NCI-H146 treated with DMSO at 0.1 percent for 48 hours (cell line): Measurements from ENCODE around the gene MYH6.

Experiments used
- DNase-seq: peaks from one replicate; lab custom pipeline; 2025; ENCODE audit not compliant: unreplicated experiment; lab: John Stamatoyannopoulos, UW

MYH6 gene

GRCh38 chr14:23379366-23380196, 28.5 kb downstream of the MYH6 start:
- peak; percentile 8 for DNase-seq

GRCh38 chr14:23378612-23379220, 29.4 kb downstream of the MYH6 start:
- DNase-seq: no peak

DNA sequence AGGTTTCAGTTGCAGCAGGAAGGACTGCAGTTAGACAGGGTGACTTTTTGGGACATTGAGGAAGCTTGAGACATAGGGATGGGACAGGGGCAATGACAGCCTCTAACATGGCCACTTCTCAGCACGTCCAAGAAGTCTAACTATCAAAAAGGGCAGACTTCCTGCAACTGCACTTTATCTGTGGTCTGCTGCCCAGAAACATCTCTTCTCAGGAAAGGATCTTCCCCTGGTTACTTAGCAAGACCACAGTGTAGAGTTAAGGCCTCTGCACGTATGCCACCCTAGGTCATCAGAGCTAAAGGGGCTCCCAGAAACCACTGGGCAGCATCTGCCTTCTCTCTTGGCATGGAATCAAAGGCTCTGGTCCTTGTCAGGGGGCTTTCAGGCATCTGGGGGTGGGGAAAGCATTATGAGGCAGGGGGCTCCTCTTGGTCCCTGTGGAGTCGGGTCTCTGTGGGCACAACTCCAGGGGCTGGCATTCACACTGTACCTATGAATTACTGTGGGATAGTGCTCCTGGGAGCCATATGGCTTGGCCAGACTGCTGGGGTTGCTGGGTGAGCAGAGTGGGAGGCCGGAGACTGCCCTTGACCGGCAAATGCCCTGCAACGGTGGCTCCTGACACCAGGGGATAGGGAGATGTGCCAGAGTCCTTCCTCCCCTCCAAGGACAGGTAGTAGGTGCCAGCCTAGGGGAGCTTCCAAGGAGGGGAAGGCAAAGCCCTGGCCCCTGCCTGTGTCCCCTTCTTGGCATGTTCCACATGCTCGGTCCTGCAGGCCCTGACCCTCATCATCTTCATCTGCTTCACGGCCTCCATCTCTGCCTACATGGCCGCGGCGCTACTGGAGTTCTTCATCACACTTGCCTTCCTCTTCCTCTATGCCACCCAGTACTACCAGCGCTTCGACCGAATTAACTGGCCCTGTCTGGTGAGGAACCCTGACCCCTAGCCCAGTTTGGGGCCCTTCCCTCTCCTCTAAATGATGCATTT, 30.2 kb downstream of the MYH6 start:
- DNase-seq: no peak

GRCh38 chr14:23377198-23377550, 30.9 kb downstream of the MYH6 start:
- no peak for DNase-seq

GRCh38 chr14:23376482-23377197, 31.4 kb downstream of the MYH6 start, which contains the start of gene CMTM5:
Gene CMTM5, plus strand, starts transcription at chr14:23377046. Its CDS starts 206 bp downstream, at chr14:23377252.
- no peak for DNase-seq

DNA sequence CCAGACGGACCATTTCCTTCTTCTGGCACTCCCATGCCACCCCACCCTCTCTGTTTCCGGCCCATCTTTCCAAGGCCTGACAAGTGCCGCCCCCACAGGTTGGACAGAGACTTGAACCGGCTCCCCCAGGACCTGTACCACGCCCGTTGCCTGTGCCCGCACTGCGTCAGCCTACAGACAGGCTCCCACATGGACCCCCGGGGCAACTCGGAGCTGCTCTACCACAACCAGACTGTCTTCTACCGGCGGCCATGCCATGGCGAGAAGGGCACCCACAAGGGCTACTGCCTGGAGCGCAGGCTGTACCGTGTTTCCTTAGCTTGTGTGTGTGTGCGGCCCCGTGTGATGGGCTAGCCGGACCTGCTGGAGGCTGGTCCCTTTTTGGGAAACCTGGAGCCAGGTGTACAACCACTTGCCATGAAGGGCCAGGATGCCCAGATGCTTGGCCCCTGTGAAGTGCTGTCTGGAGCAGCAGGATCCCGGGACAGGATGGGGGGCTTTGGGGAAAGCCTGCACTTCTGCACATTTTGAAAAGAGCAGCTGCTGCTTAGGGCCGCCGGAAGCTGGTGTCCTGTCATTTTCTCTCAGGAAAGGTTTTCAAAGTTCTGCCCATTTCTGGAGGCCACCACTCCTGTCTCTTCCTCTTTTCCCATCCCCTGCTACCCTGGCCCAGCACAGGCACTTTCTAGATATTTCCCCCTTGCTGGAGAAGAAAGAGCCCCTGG, 32.4 kb downstream of the MYH6 start:
- DNase-seq: no peak

DNA sequence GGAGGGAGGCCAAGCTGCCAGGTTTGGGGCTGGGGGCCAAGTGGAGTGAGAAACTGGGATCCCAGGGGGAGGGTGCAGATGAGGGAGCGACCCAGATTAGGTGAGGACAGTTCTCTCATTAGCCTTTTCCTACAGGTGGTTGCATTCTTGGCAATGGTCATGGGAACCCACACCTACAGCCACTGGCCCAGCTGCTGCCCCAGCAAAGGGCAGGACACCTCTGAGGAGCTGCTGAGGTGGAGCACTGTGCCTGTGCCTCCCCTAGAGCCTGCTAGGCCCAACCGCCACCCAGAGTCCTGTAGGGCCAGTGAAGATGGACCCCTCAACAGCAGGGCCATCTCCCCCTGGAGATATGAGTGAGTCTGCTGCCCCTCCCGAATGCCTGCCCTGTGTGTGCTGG, 35.0 kb downstream of the MYH6 start:
- no peak for DNase-seq

GRCh38 chr14:23372509-23372908, 35.6 kb downstream of the MYH6 start, which contains the start of gene IL25:
Gene IL25, plus strand, starts transcription at chr14:23372809.
- no peak for DNase-seq

DNA sequence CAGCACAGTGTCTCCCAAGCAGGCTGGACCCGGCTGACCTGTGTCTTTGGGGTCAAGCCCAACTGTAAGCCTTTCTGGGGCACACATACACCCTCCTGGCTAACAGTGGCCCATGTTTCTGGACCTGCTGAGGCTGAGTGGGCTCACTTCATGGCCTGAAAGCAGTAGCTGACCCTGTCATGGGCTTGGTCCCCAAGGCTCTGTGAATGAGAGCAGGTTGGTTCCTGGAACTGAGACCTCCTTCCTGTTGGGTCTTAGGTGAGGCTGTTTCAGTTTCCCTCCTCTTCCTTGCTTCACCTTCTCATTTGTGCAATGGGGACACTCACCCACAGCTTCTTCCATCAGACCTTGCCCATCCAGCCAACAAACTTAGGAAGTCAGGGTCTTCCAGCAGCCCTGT, 36.2 kb downstream of the MYH6 start:
- no peak for DNase-seq

GRCh38 chr14:23370221-23370620, 37.9 kb downstream of the MYH6 start:
- no peak for DNase-seq

- DNase-seq: no peak
Observed at GRCh38 chr14:23366426-23366921, 41.6 kb downstream of the MYH6 start.

DNA sequence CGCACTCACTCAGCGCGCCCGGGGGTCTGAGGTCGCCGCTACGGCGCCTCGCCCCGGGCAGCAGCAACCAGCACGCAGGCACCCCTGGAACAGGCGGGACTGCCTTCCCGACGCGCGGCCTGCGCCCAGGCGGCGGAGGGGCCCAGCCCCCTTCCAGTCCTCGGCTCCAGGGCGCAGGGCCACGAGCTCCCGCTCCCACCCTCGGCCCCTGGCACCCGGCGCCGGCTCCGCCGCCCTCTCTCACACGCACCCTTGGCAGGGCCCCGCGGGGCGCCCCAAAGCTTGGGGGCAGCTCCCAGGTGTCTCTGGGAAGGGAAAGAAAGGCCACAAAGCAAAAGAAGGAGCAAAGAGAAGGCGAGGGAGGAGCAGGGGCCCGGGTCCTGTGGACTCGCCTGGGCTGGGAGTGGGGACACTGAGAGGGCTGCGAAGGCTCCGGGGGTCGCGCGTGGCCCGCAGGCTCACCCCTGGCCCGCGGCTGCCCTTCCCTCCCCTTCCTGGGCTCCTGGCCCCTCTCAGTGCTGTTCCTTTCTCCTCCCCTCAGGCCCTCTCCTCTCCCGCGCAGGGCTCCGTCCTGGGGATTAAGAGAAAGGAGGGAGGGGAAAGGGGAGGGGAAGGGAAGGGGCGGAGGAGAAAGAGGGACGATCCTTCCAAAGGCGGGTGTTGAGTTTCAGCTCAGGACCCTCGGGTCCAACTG, 42.2 kb downstream of the MYH6 start:
- no peak for DNase-seq

DNA sequence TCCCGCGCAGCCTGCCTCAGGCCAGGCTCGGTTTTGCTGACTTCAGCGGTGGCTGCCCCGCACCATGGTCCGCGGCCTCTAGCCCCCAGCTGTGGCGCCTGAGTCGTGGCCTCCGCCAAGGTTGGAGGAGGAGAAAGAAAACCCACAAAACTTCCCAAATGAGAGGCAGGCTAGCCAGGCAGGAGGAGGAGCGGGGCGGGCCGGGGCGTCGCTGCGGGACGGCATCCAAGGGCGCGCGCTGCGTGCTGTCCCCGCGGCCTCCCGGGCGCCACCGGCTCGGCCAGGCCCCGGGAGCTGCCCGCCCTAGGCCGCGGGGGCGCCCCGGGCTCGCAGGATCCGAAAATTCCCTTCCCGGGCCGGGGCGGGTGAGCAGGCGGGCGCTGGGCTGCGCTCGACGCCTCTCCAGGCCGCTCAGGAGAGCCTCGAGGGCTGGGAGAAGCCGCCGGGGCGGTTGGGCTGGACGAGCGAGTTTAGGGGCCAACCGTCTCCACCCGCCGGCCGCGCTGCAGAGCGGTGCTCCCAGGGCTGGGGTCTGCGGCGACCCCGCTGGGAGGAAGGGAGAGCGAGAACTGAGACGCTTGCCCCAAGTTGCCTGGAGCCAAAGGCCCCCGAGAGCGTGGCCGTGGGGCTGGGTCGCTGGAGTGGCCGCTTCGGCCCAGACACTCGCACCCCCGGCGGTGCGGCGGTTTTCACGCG, 42.9 kb downstream of the MYH6 start, which contains the start of gene EFS:
TSS of gene EFS (minus strand) at position 137 of the 696 bp plus-strand sequence. CDS start 147 bp downstream, outside the sequence.
- no peak for DNase-seq

DNA sequence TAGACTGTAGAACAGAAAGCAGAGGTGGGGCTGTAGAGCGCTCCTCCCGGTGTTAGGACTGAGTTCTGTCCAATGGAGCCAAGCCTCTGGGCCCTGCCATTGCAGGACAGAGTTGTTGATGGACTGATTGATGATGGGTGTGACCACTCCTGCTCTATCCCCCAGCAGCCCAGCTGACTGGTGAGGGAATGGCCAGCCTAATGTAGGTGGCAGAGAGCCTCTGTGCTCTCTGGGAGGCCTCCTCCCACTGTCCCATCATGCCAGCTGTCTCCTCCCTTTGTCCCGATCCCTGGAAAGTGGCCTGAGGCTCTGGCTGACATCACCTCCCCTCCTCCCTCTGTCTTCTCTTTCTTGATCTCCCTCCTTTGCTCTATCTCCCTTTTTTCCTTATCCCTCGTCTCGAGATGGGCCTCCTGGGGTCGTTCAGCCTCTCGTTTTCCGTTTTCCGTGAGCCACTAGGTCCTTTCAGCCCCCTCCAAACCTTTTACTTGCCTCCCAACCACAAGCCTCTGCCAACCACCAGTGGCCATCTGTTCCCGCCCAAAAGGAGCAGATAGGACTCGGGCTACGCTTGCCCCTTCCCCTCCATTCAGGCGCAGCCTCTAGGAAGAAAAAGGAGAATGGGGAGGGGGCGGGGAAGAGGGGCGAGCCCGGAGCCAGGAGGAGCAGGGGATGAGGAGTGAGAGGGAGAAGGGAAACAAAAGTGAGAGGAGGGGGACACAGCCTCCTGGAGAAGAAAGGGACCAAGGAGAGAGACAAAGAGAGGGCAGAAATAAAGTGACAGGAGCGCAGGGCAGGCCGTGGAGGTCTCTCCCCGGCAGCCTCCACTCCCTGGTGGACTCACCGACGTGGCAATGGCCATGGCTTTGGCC, 43.7 kb downstream of the MYH6 start:
- no peak for DNase-seq

- DNase-seq: no peak
Observed at GRCh38 chr14:23362200-23362599, 45.9 kb downstream of the MYH6 start.

DNA sequence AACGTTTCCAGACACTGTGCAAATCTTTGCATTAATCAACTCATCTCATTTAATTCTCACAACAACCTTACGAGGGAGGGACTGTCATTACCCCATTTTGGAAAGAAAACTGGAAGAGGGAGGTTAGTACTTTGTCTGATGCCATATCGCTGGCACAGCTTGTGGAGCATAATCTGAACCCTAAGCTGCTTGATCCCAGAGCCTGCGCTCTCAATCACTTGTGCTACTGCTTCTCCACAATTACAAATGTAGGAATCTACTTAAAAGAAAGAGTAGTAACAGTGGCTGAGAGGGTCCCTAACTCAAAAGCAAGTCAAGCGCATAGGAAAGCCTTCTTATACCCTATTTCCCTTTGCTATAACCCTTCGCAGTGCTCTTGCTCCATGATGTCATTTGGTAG, 46.3 kb downstream of the MYH6 start:
- DNase-seq: no peak

DNA sequence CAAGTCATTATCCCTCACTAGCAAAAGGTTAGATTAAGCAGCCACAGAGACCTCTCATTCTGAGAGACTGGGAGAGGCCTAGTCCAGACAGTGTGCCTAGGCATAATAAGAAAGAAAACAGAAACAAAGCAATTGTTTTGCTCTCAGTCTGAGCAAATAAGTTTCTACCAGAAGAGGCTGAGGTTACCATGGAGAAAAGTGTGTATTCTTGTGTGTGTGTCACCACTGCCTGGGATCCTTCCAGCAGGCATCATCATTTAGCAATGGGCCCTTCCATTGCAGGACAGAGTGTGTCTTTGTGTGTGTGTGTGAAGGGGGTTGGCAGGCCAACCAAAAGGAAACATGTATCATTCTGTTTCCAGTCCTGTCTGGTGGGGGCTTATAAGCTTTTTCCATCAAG, 46.8 kb downstream of the MYH6 start:
- DNase-seq: no peak

DNA sequence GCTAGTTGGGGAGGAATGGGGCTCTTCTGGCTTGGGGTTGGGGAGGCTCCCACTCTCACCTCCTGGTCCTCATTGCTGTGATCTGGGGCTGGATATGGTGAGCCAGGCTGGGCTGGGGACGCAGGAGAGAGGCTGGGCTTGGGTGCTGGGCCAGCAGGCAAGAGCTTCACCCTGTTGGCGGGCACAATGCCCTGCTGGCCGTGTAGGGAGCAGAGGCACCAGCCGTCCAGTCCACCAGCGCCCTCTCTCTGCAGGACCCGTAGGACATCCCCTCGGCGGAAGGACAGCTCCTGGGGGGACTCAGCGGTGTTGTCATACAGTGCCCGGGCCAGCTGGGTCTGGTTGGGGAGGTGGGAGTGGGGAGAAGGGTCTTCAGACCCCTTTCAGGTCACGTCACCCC, 47.6 kb downstream of the MYH6 start:
- DNase-seq: no peak
